Gastrocnemius medialis (tissue), 4 donors: Measurements from ENCODE around the gene ARHGAP1.

Source experiments
- CTCF ChIP-seq, 5 experiments: fragments of 450-650 bp in 3 of 5; fragments of 200-600 bp in 2 of 5; sonication (generic) in 2 of 5; IDR thresholded peaks in 4 of 5; conservative IDR thresholded peaks in 1 of 5; 1 replicate in 4 of 5; 2 replicates in 1 of 5; pipeline ENCODE4 v1.5.1; 2016 to 2019; ENCODE audit warnings: antibody characterized with exemption in 5 of 5, mild to moderate bottlenecking in 3 of 5, moderate library complexity in 3 of 5
- POLR2A ChIP-seq, 2 donors: fragments of 450-650 bp; IDR thresholded peaks; one replicate each; pipeline ENCODE4 v1.6.1; 2017; ENCODE audit warnings: antibody characterized with exemption in 2 of 2, mild to moderate bottlenecking in 2 of 2, moderate library complexity in 2 of 2

- TF ChIP-seq CTCF (IDR thresholded peaks at IDR 0.05 in 4 of 5, conservative IDR thresholded peaks at IDR 0.05 in 1 of 5): no peak
- no peak for TF ChIP-seq POLR2A (IDR thresholded peaks at IDR 0.05)
Measured at GRCh38 chr11:46692450-46692849, 8.0 kb downstream of the ARHGAP1 start.
